MCF 10A (cell line): Measurements from ENCODE around the gene WAC. TPM values are rescaled to one million over a fixed set of nuclear protein-coding genes. Genes with fewer than 3 reads are reported as not detected.

Source experiments
- BruUV-seq: library from RNA; stranded (reverse); fragments of 400-500 nt; replicated peaks from 2 replicates; lab custom pipeline; 2021; lab: Mats Ljungman, UMichigan
- CTCF ChIA-PET: fragments of 300-600 bp; sonication (Branson Sonifier 250); formaldehyde crosslinking; extraction: SDS; loops from one replicate; lab custom pipeline; 2021; ENCODE audit warnings: antibody characterized with exemption, inconsistent platforms; lab: Yijun Ruan, JAX
- POLR2A ChIA-PET: fragments of 300-600, 350-650 bp; sonication (Branson Sonifier 250); formaldehyde crosslinking; extraction: SDS; loops from one replicate; lab custom pipeline; 2020; ENCODE audit warnings: antibody characterized with exemption, inconsistent platforms; lab: Yijun Ruan, JAX
- DNase-seq: peaks from one replicate; pipeline ENCODE4 v3.0.0-alpha.2; 2018; ENCODE audit not compliant: unreplicated experiment
- H3K27ac Mint-ChIP-seq: one replicate; pipeline ENCODE4 v1.8.0; 2022; ENCODE audit warnings: mild to moderate bottlenecking, low read depth, mixed read lengths; ENCODE audit not compliant: unreplicated experiment
- H3K27me3 Mint-ChIP-seq: one replicate; pipeline ENCODE4 v1.8.0; 2022; ENCODE audit warnings: mixed read lengths; ENCODE audit not compliant: insufficient read depth, unreplicated experiment
- H3K36me3 Mint-ChIP-seq: one replicate; pipeline ENCODE4 v1.8.0; 2022; ENCODE audit warnings: mild to moderate bottlenecking, moderate library complexity, mixed read lengths; ENCODE audit not compliant: insufficient read depth, unreplicated experiment
- H3K4me1 Mint-ChIP-seq: one replicate; pipeline ENCODE4 v1.8.0; 2022; ENCODE audit warnings: mixed read lengths; ENCODE audit not compliant: insufficient read depth, unreplicated experiment
- H3K4me3 Mint-ChIP-seq: one replicate; pipeline ENCODE4 v1.8.0; 2022; ENCODE audit warnings: mild to moderate bottlenecking, moderate library complexity, mixed read lengths; ENCODE audit not compliant: unreplicated experiment
- H3K9me3 Mint-ChIP-seq: one replicate; pipeline ENCODE4 v1.8.0; 2022; ENCODE audit warnings: mixed read lengths; ENCODE audit not compliant: unreplicated experiment
- CTCF ChIP-seq: fragments of 200-600 bp; IDR thresholded peaks from one replicate; pipeline ENCODE4 v1.8.0; 2022; ENCODE audit warnings: antibody characterized with exemption, mild to moderate bottlenecking; ENCODE audit not compliant: unreplicated experiment
- intact Hi-C: fragments of 100-400 bp; cut with micrococcal nuclease; formaldehyde crosslinking; loops from 2 replicates; pipeline ENCODE4 v1.14.1; 2022
- total RNA-seq: library from RNA; stranded (reverse); gene quantifications from 2 replicates; pipeline ENCODE4 v1.2.3, GENCODE V29; 2022

The WAC gene
- total RNA-seq, 1 experiment from 2014 or later, result 155 TPM

DNA sequence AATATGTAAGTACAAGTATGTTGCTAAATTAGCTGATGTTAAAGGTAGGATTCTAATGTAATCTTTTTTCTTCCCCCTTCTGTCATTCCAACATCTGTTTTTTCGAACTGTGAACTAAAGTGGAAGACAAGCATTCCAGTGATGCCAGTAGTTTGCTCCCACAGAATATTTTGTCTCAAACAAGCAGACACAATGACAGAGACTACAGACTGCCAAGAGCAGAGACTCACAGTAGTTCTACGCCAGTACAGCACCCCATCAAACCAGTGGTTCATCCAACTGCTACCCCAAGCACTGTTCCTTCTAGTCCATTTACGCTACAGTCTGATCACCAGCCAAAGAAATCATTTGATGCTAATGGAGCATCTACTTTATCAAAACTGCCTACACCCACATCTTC lies 62.7 kb downstream of the WAC start:
- no peaks in the 10 kb centered on the region for H3K9me3 Mint-ChIP-seq
- no TSS peak for BruUV-seq
- intact Hi-C loops, result no loop called here
- peaks cover 30% of the 10 kb centered on the region for H3K4me1 Mint-ChIP-seq
- no peaks in the 10 kb centered on the region for H3K27me3 Mint-ChIP-seq
- no peak for DNase-seq
- no peak for TF ChIP-seq CTCF
- ChIA-PET POLR2A (interaction anchor here (0.7 kb wide), 1 partner anchor 14 kb away, joined by 3 read pairs; no protein-coding TSS in a partner anchor), CTCF (no interaction called here)
- H3K27ac Mint-ChIP-seq, result no peak overlapping the region
- H3K4me3 Mint-ChIP-seq, result no peak overlapping the region
- peaks cover 68% of the 10 kb centered on the region for H3K36me3 Mint-ChIP-seq

DNA sequence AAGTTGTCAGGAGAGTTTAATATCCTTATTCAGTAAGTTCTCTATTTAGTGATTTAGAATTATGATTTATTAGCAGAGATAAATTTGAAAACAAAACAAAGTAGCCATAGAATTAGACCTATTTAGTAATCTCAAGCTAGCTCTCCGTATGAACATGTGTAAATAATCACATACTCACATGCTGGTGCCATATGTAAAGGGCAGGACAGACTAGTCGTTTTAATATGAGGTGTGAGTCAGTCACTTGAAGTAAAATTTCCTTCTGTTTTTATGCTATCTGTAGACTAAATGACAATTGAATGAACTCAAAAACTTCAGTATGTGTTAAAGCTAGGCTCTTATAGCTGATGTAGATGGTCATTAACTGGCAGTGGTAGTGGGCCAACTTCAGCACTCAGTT lies 67.1 kb downstream of the WAC start:
- H3K4me1 Mint-ChIP-seq, result peaks cover 38% of the 10 kb centered on the region
- no peak overlapping the region for H3K4me3 Mint-ChIP-seq
- TF ChIP-seq CTCF, result no peak
- no peak for DNase-seq
- no TSS peak for BruUV-seq
- ChIA-PET CTCF (no interaction called here), POLR2A (no interaction called here)
- no peaks in the 10 kb centered on the region for H3K9me3 Mint-ChIP-seq
- H3K27me3 Mint-ChIP-seq, result no peaks in the 10 kb centered on the region
- H3K27ac Mint-ChIP-seq, result no peak overlapping the region
- intact Hi-C loops, result no loop called here
- peaks cover 59% of the 10 kb centered on the region for H3K36me3 Mint-ChIP-seq

DNA sequence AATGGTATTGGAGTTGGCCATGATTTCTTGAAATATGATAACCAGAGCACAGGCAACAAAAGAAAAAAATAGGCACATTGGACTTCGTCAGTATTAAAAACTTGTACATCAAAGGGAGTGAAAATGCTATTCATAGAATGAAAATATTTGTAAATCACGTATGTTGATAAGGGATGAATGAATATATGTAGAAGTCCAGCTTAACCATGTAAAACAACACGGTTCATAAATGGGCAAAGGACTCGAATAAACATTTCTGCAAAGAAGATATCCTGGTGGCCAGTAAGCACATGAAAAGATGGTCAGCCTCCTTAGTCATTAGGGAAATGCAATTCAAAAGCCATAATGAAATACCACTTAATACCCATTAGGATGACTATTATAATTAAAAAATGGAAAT lies 68.1 kb downstream of the WAC start:
- Mint-ChIP-seq H3K27me3 (no peaks in the 10 kb centered on the region), H3K9me3 (no peaks in the 10 kb centered on the region), H3K4me1 (peaks cover 38% of the 10 kb centered on the region), H3K36me3 (peaks cover 63% of the 10 kb centered on the region), H3K4me3 (no peak overlapping the region), H3K27ac (no peak overlapping the region)
- CTCF ChIA-PET, result no interaction called here
- TF ChIP-seq CTCF, result no peak
- intact Hi-C loops, result no loop called here
- BruUV-seq, result no TSS peak
- DNase-seq, result no peak
- POLR2A ChIA-PET, result no interaction called here

DNA sequence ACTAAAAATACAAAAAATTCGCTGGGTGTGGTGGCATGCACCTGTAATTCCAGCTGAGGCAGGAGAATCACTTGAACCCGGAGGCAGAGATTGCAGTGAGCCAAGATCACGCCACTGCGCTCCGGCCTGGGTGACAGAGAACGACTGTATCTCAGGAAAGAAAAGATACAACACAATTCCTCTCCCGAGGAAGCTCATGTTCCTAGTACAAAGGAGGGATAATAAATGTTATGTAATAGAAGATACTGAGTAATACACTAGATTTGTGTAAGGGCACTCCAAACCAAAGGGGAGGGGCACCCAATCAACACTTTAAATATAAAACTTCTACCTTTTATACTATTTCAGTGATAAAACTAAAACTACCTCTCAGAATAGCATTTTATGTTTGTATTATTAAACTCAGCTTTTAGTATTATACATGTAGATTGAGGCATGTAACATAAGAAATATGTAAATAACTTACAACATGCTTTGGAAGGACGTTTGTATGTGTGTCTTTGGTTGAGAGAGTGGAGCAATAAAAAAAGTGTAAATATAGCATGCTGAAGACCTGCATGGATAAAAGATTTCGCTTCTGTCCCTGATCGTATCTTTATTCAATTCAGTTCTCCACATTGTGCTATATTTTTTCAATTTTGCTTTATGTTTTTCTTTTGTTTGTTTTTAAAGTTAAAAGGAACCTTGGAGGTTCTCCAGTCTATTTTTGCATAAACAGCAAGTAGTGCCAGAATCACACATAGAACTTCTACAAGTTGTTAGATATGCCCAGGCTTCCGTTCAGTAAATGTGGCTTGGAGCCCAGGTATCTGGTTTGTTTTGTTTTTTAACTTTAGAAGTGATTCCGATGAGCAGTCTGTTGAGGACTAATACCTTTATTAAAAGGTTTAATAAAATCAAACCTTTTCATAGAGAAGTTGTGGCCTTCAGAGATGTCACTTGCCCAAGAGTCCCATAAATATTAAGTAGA lies 71.9 kb downstream of the WAC start:
- no TSS peak for BruUV-seq
- TF ChIP-seq CTCF, result no peak
- intact Hi-C loops, result no loop called here
- no peaks in the 10 kb centered on the region for H3K27me3 Mint-ChIP-seq
- H3K36me3 Mint-ChIP-seq, result peaks cover 77% of the 10 kb centered on the region
- H3K4me3 Mint-ChIP-seq, result no peak overlapping the region
- no peaks in the 10 kb centered on the region for H3K9me3 Mint-ChIP-seq
- H3K27ac Mint-ChIP-seq, result no peak overlapping the region
- POLR2A ChIA-PET, result interaction anchor here (1.2 kb wide), 1 partner anchor 11 kb away, joined by 4 read pairs; no protein-coding TSS in a partner anchor
- CTCF ChIA-PET, result interaction anchor here (0.6 to 1.3 kb wide), 2 partner anchors 14 to 33 kb away, joined by 3 read pairs; no protein-coding TSS in a partner anchor
- peaks cover 18% of the 10 kb centered on the region for H3K4me1 Mint-ChIP-seq
- no peak for DNase-seq
